ENCODE measurements around the gene TNPO3.

The TNPO3 gene

GRCh38 chr7:129094501-129094900 is 39.6 kb upstream of the TNPO3 start:
- DNase-seq (ENCODE audit: low read depth), result no peak
- no peak overlapping the region for H3K4me3 ChIP-seq (ENCODE audit: low read depth, low read length)
- TF ChIP-seq CTCF (IDR thresholded peaks at IDR 0.05; ENCODE audit: insufficient read depth, low read depth, low read length, missing control alignments), result no peak

- no peak for TF ChIP-seq CTCF (IDR thresholded peaks at IDR 0.05; ENCODE audit: insufficient read depth, low read depth, low read length, missing control alignments)
- peak; percentile 35 for DNase-seq (ENCODE audit: low read depth)
- H3K4me3 ChIP-seq (ENCODE audit: low read depth, low read length), result no peak overlapping the region
These were observed 39.1 kb upstream of the TNPO3 start for GRCh38 chr7:129093867-129094456.

GRCh38 chr7:129091484-129092002 is 36.6 kb upstream of the TNPO3 start:
- peak; percentile 88 for DNase-seq (ENCODE audit: low read depth)
- peak; percentile 97 for TF ChIP-seq CTCF (IDR thresholded peaks at IDR 0.05; ENCODE audit: insufficient read depth, low read depth, low read length, missing control alignments)
- H3K4me3 ChIP-seq (ENCODE audit: low read depth, low read length), result no peak overlapping the region

- no peak for TF ChIP-seq CTCF (IDR thresholded peaks at IDR 0.05; ENCODE audit: insufficient read depth, low read depth, low read length, missing control alignments)
- no peak overlapping the region for H3K4me3 ChIP-seq (ENCODE audit: low read depth, low read length)
- DNase-seq (ENCODE audit: low read depth), result no peak
These were observed 35.5 kb upstream of the TNPO3 start for GRCh38 chr7:129090300-129090907.

GRCh38 chr7:129089521-129090212 is 34.8 kb upstream of the TNPO3 start:
- H3K4me3 ChIP-seq (ENCODE audit: low read depth, low read length), result no peak overlapping the region
- DNase-seq (ENCODE audit: low read depth), result peak; percentile 89
- TF ChIP-seq CTCF (IDR thresholded peaks at IDR 0.05; ENCODE audit: insufficient read depth, low read depth, low read length, missing control alignments), result no peak

- no peak for DNase-seq (ENCODE audit: low read depth)
These were observed 30.1 kb upstream of the TNPO3 start for GRCh38 chr7:129084801-129085551.

More at GRCh38 chr7:129084801-129085551, 30.1 kb upstream of the TNPO3 start:
- no peak overlapping the region for H3K4me3 ChIP-seq (ENCODE audit: low read depth, low read length)
- no peak for TF ChIP-seq CTCF (IDR thresholded peaks at IDR 0.05; ENCODE audit: insufficient read depth, low read depth, low read length, missing control alignments)
